Measurements from ENCODE around the gene PRRT2. TPM values are rescaled to one million over a fixed set of nuclear protein-coding genes. Genes with fewer than 3 reads are reported as not detected.
A peak's percentile ranks its signal among the peaks of the same experiment; 100 is the strongest.

The PRRT2 gene
- total and polyA plus RNA-seq, 10 of the 15 experiments (the other 5 are each of a cell fraction or from before 2014, with no cell fraction given): 0.08 to 0.49 (median 0.12) TPM; not detected in 4

DNA sequence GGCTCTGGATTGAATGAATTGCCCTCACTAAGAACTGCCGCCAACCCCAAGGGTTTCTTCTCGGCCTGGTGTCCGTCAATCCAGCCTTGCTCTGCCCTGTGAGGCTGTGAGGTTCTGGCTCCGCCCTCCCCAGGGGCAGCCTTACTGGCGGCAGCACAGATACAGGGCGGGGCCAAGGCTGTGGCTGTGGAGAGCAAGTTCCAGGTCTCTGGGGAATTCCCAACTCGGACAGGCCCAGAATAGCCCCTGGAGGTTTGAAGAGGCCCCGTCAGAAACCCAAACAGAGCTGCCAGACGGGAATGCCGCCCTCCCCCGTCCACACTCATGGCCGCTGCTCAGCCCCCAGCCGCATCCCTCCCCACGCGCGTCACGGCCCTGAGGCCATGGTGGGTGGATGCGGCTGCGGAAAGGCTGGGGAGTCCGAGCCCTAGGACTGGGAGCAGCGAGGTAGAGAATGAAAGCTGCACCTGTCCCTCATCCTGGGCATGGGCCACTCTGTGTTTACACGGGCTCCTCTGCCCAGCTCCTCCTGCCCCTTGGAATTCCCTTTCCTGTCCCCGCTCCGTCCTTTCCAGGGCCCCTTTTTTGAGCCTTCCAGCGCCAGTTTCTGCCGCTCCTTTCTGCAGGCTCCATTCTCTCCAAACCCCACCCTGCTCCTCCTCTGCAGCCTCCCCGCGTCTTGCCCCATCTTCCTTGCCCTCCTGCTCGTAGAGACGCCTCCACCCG is 660 bp upstream of the PRRT2 start (continued):
- TF ChIP-seq, protein P1, sequence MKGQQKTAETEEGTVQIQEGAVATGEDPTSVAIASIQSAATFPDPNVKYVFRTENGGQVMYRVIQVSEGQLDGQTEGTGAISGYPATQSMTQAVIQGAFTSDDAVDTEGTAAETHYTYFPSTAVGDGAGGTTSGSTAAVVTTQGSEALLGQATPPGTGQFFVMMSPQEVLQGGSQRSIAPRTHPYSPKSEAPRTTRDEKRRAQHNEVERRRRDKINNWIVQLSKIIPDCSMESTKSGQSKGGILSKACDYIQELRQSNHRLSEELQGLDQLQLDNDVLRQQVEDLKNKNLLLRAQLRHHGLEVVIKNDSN (IDR thresholded peaks at IDR 0.05; ENCODE audit: borderline replicate concordance, extremely low read length, insufficient read depth, low read depth, low read length): no peak
- TF ChIP-seq RELA (IDR thresholded peaks at IDR 0.05; ENCODE audit: borderline replicate concordance, partially characterized antibody) (peak; percentile 51), SREBF1 (IDR thresholded peaks at IDR 0.05; ENCODE audit: low read length) (no peak), NRF1 (conservative IDR thresholded peaks at IDR 0.05; ENCODE audit: low read depth, low read length) (no peak), RBBP5 (conservative IDR thresholded peaks at IDR 0.05) (no peak), TCF7 (IDR thresholded peaks at IDR 0.05; ENCODE audit: borderline replicate concordance) (no peak), CBX5 (IDR thresholded peaks at IDR 0.05; ENCODE audit: low read depth) (no peak), TARDBP (IDR thresholded peaks at IDR 0.05; ENCODE audit: borderline replicate concordance) (no peak), SMC3 (IDR thresholded peaks at IDR 0.05; ENCODE audit: borderline replicate concordance, low read length) (no peak), HCFC1 (IDR thresholded peaks at IDR 0.05; ENCODE audit: low read length) (no peak), MTA3 (IDR thresholded peaks at IDR 0.05; ENCODE audit: borderline replicate concordance, low read length) (no peak), NFYA (IDR thresholded peaks at IDR 0.05; ENCODE audit: borderline replicate concordance, low read depth, low read length) (no peak), CBFB (IDR thresholded peaks at IDR 0.05; ENCODE audit: low read depth) (peak; percentile 77), RAD51 (IDR thresholded peaks at IDR 0.05) (no peak), RAD21 (IDR thresholded peaks at IDR 0.05; ENCODE audit: insufficient read depth, low read depth, low read length) (no peak), BRCA1 (IDR thresholded peaks at IDR 0.05; ENCODE audit: low read depth, low read length) (no peak), JUND (IDR thresholded peaks at IDR 0.05; ENCODE audit: low read depth, low read length) (no peak), TBL1XR1 (IDR thresholded peaks at IDR 0.05; ENCODE audit: low read depth, low read length) (no peak), PAX5 (IDR thresholded peaks at IDR 0.05; ENCODE audit: borderline replicate concordance, low read depth, low read length) (no peak; the same call in none of the 2 replicates), SMAD1 (IDR thresholded peaks at IDR 0.05; ENCODE audit: low read depth, partially characterized antibody) (no peak), RUNX3 (IDR thresholded peaks at IDR 0.05; ENCODE audit: low read length) (no peak), TCF3 (IDR thresholded peaks at IDR 0.05; ENCODE audit: borderline replicate concordance, insufficient read depth, low read depth, low read length) (peak; percentile 41; the same call in 1 of the 2 replicates), EGR1 (IDR thresholded peaks at IDR 0.05; ENCODE audit: borderline replicate concordance in 1 of 2, low read depth in 2 of 2, low read length in 2 of 2) (peak in 1 of 2 experiments; percentile 46; a peak in 1 of 3 replicates), PBX3 (IDR thresholded peaks at IDR 0.05; ENCODE audit: insufficient replicate concordance, low read depth, low read length) (peak; percentile 89), USF2 (IDR thresholded peaks at IDR 0.05; ENCODE audit: borderline replicate concordance, low read depth, low read length) (no peak)
- TF ChIP-seq, protein P2, sequence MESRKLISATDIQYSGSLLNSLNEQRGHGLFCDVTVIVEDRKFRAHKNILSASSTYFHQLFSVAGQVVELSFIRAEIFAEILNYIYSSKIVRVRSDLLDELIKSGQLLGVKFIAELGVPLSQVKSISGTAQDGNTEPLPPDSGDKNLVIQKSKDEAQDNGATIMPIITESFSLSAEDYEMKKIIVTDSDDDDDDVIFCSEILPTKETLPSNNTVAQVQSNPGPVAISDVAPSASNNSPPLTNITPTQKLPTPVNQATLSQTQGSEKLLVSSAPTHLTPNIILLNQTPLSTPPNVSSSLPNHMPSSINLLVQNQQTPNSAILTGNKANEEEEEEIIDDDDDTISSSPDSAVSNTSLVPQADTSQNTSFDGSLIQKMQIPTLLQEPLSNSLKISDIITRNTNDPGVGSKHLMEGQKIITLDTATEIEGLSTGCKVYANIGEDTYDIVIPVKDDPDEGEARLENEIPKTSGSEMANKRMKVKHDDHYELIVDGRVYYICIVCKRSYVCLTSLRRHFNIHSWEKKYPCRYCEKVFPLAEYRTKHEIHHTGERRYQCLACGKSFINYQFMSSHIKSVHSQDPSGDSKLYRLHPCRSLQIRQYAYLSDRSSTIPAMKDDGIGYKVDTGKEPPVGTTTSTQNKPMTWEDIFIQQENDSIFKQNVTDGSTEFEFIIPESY (IDR thresholded peaks at IDR 0.05): no peak
- TF ChIP-seq, protein P3, sequence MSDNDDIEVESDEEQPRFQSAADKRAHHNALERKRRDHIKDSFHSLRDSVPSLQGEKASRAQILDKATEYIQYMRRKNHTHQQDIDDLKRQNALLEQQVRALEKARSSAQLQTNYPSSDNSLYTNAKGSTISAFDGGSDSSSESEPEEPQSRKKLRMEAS (IDR thresholded peaks at IDR 0.05; ENCODE audit: low read depth, low read length): 0 out of 2 replicates have a peak, but pooled peaks have one; percentile 25

Measured in GM12878 (cell line).